ENCODE measurements around the gene ISX. TPM values are rescaled to one million over a fixed set of nuclear protein-coding genes. Genes with fewer than 3 reads are reported as not detected.

Gene ISX
- total and polyA plus RNA-seq, 2 donors (not counting 1 experiment from before 2014, with no cell fraction given), result not detected

- H4K20me1 ChIP-seq (ENCODE audit: control insufficient read depth, insufficient read depth, low read length, poor library complexity, severe bottlenecking), result no peaks in the 10 kb centered on the region
- Mint-ChIP-seq H3K27me3 (peaks cover 4% of the 10 kb centered on the region), H3K4me1 (no peaks in the 10 kb centered on the region), H3K4me3 (no peak overlapping the region), H3K27ac (no peak overlapping the region), H3K9me3 (ENCODE audit: insufficient read depth) (no peaks in the 10 kb centered on the region)
- no peak for DNase-seq
- no peak overlapping the region for H3K27ac ChIP-seq (ENCODE audit: low read length in 2 of 2)
- H2AFZ ChIP-seq (ENCODE audit: insufficient read depth, low read depth, low read length, poor library complexity, severe bottlenecking), result no peak overlapping the region
- no peak overlapping the region for H3K4me3 ChIP-seq (ENCODE audit: control extremely low read depth in 1 of 5, extremely low read depth in 1 of 5, insufficient read depth in 1 of 5, low read depth in 2 of 5, low read length in 4 of 5)
- 20% methylated on average over 1 of the region's 1 CpG for WGBS (ENCODE audit: insufficient coverage)
- no peaks in the 10 kb centered on the region for H3K79me2 ChIP-seq (ENCODE audit: control insufficient read depth, insufficient read depth, low read length)
- ChIA-PET POLR2A (no interaction called here), CTCF (interaction anchor here (1.0 kb wide), 1 partner anchor 11 kb away, joined by 3 read pairs; no protein-coding TSS in a partner anchor)
- H3K4me2 ChIP-seq (replicated peaks; ENCODE audit: low read depth, low read length, poor library complexity, severe bottlenecking), result no peak overlapping the region
- ATAC-seq (ENCODE audit: low read depth), result no peak
- peaks cover 0 to 3% (median 0%) of the 10 kb centered on the region in 4 experiments for H3K27me3 ChIP-seq (replicated peaks in 1 of 4; ENCODE audit: control extremely low read depth in 1 of 4, control insufficient read depth in 3 of 4, insufficient read depth in 4 of 4, low read length in 3 of 4)
- no peak overlapping the region for H3K9ac ChIP-seq (ENCODE audit: low read length)
- no peaks in the 10 kb centered on the region for H3K36me3 ChIP-seq (replicated peaks in 1 of 2; ENCODE audit: control extremely low read depth in 1 of 2, control insufficient read depth in 1 of 2, extremely low read depth in 1 of 2, insufficient read depth in 2 of 2, low read length in 1 of 2)
- intact Hi-C loops (cut with micrococcal nuclease), result no loop called here
- no peak for TF ChIP-seq EZH2 (IDR thresholded peaks at IDR 0.05; ENCODE audit: borderline replicate concordance, insufficient read depth, low read depth, low read length, poor library complexity, severe bottlenecking)
- no peak for TF ChIP-seq CTCF (IDR thresholded peaks at IDR 0.05)
- no peaks in the 10 kb centered on the region for H3K9me3 ChIP-seq (ENCODE audit: control extremely low read depth in 1 of 3, control insufficient read depth in 2 of 3, insufficient read depth in 1 of 3, low read length in 2 of 3)
- no peaks in the 10 kb centered on the region for H3K4me1 ChIP-seq (ENCODE audit: control insufficient read depth in 2 of 2, insufficient read depth in 2 of 2, low read length in 2 of 2)
Measured at GRCh38 chr22:35069541-35069940, 3.6 kb downstream of the ISX start.

- H3K4me1 Mint-ChIP-seq, result no peaks in the 10 kb centered on the region
- POLR2A ChIA-PET, result no interaction called here
- H3K36me3 ChIP-seq (replicated peaks in 1 of 2; ENCODE audit: control extremely low read depth in 1 of 2, control insufficient read depth in 1 of 2, extremely low read depth in 1 of 2, insufficient read depth in 2 of 2, low read length in 1 of 2), result no peaks in the 10 kb centered on the region
- no peaks in the 10 kb centered on the region for H3K27me3 Mint-ChIP-seq
- CTCF ChIA-PET, result no interaction called here
- WGBS (ENCODE audit: insufficient coverage), result 100% methylated on average over 1 of the region's 2 CpGs
- no peak overlapping the region for H3K4me3 Mint-ChIP-seq
- no peaks in the 10 kb centered on the region for H3K79me2 ChIP-seq (ENCODE audit: control insufficient read depth, insufficient read depth, low read length)
- TF ChIP-seq EZH2 (IDR thresholded peaks at IDR 0.05; ENCODE audit: borderline replicate concordance, insufficient read depth, low read depth, low read length, poor library complexity, severe bottlenecking), result no peak
- no peak for TF ChIP-seq CTCF (IDR thresholded peaks at IDR 0.05)
- no peak overlapping the region for H3K27ac ChIP-seq (ENCODE audit: low read length in 2 of 2)
- no peaks in the 10 kb centered on the region for H3K9me3 ChIP-seq (ENCODE audit: control extremely low read depth in 1 of 3, control insufficient read depth in 2 of 3, insufficient read depth in 1 of 3, low read length in 2 of 3)
- peaks cover 0 to 3% (median 0%) of the 10 kb centered on the region in 4 experiments for H3K27me3 ChIP-seq (replicated peaks in 1 of 4; ENCODE audit: control extremely low read depth in 1 of 4, control insufficient read depth in 3 of 4, insufficient read depth in 4 of 4, low read length in 3 of 4)
- H3K4me2 ChIP-seq (replicated peaks; ENCODE audit: low read depth, low read length, poor library complexity, severe bottlenecking), result no peak overlapping the region
- no peak overlapping the region for H3K4me3 ChIP-seq (ENCODE audit: control extremely low read depth in 1 of 5, extremely low read depth in 1 of 5, insufficient read depth in 1 of 5, low read depth in 2 of 5, low read length in 4 of 5)
- H4K20me1 ChIP-seq (ENCODE audit: control insufficient read depth, insufficient read depth, low read length, poor library complexity, severe bottlenecking), result no peaks in the 10 kb centered on the region
- no peak overlapping the region for H3K9ac ChIP-seq (ENCODE audit: low read length)
- no peak overlapping the region for H2AFZ ChIP-seq (ENCODE audit: insufficient read depth, low read depth, low read length, poor library complexity, severe bottlenecking)
- DNase-seq (no peak), ATAC-seq (ENCODE audit: low read depth) (no peak)
- no peaks in the 10 kb centered on the region for H3K4me1 ChIP-seq (ENCODE audit: control insufficient read depth in 2 of 2, insufficient read depth in 2 of 2, low read length in 2 of 2)
- intact Hi-C loops (cut with micrococcal nuclease), result no loop called here
- H3K9me3 Mint-ChIP-seq (ENCODE audit: insufficient read depth), result no peaks in the 10 kb centered on the region
- no peak overlapping the region for H3K27ac Mint-ChIP-seq
Measured at GRCh38 chr22:35070451-35071093, 4.6 kb downstream of the ISX start.
